Upper lobe of left lung (tissue), 4 donors: ENCODE results near the gene WASF1.

ENCODE experiments used
- EP300 ChIP-seq, 4 donors: sonication (generic); formaldehyde crosslinking; IDR thresholded peaks; one replicate each; pipeline ENCODE4 v1.5.1; 2017; ENCODE audit warnings: antibody characterized with exemption in 4 of 4, control low read depth in 2 of 4
- POLR2A ChIP-seq, 4 donors: fragments of 450-650 bp; IDR thresholded peaks; one replicate each; pipeline ENCODE4 v1.5.1; 2016 to 2017; ENCODE audit warnings: antibody characterized with exemption in 4 of 4, mild to moderate bottlenecking in 2 of 4
- TF ChIP-seq, protein P1 (sequence below), 6 experiments: fragments of 450-650 bp in 4 of 6; fragments of 200-600 bp in 2 of 6; sonication (generic) in 2 of 6; IDR thresholded peaks; one replicate each; pipeline ENCODE4 v1.5.1; 2016 to 2019; ENCODE audit warnings: antibody characterized with exemption in 6 of 6

DNA sequence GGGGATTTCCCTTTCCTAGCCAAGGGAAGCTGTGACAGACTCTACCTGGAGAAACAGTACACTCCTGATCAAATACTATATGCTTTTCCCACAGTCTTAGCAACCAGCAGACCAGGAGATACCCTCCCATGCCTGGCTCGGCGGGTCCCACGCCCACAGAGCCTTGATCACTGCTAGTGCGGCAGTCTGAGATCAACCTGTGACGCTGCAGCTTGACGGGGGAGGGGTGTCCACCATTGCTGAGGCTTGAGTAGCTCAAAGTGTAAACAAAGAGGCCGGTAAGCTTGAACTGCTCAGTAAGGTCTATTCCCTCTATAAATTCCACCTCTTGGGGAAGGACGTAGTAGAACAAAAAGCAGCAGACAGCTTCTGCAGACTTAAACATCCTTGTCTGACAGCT, 63.2 kb downstream of the WASF1 start:
- TF ChIP-seq POLR2A (IDR thresholded peaks at IDR 0.05) (no peak), EP300 (IDR thresholded peaks at IDR 0.05) (no peak)
- TF ChIP-seq, protein P1, sequence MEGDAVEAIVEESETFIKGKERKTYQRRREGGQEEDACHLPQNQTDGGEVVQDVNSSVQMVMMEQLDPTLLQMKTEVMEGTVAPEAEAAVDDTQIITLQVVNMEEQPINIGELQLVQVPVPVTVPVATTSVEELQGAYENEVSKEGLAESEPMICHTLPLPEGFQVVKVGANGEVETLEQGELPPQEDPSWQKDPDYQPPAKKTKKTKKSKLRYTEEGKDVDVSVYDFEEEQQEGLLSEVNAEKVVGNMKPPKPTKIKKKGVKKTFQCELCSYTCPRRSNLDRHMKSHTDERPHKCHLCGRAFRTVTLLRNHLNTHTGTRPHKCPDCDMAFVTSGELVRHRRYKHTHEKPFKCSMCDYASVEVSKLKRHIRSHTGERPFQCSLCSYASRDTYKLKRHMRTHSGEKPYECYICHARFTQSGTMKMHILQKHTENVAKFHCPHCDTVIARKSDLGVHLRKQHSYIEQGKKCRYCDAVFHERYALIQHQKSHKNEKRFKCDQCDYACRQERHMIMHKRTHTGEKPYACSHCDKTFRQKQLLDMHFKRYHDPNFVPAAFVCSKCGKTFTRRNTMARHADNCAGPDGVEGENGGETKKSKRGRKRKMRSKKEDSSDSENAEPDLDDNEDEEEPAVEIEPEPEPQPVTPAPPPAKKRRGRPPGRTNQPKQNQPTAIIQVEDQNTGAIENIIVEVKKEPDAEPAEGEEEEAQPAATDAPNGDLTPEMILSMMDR (IDR thresholded peaks at IDR 0.05): no peak
